Upper lobe of right lung (tissue), 1 donor: ENCODE data around the gene MOV10L1. TPM values are rescaled to one million over a fixed set of nuclear protein-coding genes. Genes with fewer than 3 reads are reported as not detected.
"Not testable (repeated sequence)": the region's sequence is repeated elsewhere in the genome, so short reads cannot be mapped to it uniquely, and the experiment has no call there.

Experiments
- ATAC-seq: fragments of 200-7000 bp; cut with Tn5 transposase; one replicate; pipeline ENCODE4 v1.9.1; 2020; ENCODE audit warnings: mild to moderate bottlenecking, moderate library complexity
- DNase-seq: peaks from one replicate; pipeline ENCODE4 v3.0.0-alpha.2; 2020
- H3K27ac ChIP-seq: fragments of 200-600 bp; one replicate; pipeline ENCODE4 v1.8.0; 2022
- H3K27me3 ChIP-seq: fragments of 200-600 bp; one replicate; pipeline ENCODE4 v1.8.0; 2022; ENCODE audit warnings: mild to moderate bottlenecking
- H3K36me3 ChIP-seq: fragments of 200-600 bp; one replicate; pipeline ENCODE4 v1.8.0; 2022
- H3K4me1 ChIP-seq: fragments of 200-600 bp; one replicate; pipeline ENCODE4 v1.8.0; 2022
- H3K4me3 ChIP-seq: fragments of 200-600 bp; one replicate; pipeline ENCODE4 v1.8.0; 2022; ENCODE audit warnings: mild to moderate bottlenecking
- H3K9me3 ChIP-seq: fragments of 200-600 bp; one replicate; pipeline ENCODE4 v1.8.0; 2022
- intact Hi-C: fragments of 100-400 bp; cut with DNase I; formaldehyde crosslinking; loops from one replicate; pipeline ENCODE4 v1.11.0; 2022
- total RNA-seq: library from RNA; stranded (reverse); fragmentation: NEBNext Ultra II Directional; extraction: Animal tissue kit (Norgen Biotek cat#: 25700); gene quantifications from one replicate; pipeline ENCODE4 v1.2.1, GENCODE V29; 2021
- TF ChIP-seq, protein P1 (sequence below): fragments of 200-600 bp; IDR thresholded peaks from one replicate; pipeline ENCODE4 v1.8.0; 2022; ENCODE audit warnings: antibody characterized with exemption
- donor health status: DM: no; HTN: yes; CAD: no; lungs with severe emphysema.

The MOV10L1 gene
- total RNA-seq, 1 donor from 2014 or later, result 1.2 TPM

DNA sequence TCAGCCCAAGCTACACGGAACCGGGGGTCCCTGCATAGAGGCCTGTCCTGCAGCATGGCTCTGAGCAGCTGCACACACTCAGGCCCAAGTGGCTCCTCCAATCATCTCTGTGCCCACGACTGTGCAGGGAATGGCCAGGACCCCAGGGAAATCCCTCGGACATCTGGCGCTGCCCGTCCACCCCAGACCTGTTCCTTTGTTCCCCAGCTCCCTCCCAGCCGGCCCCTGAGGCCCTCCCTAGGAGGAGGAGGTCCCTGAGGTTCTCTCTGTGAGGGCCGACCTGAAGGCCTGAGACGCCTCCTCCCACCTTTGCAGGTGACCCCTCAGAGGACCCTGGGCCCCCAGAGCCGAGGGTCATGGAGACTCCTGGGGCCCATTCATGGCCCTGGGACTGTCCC is 5.7 kb upstream of the MOV10L1 start:
- Histone ChIP-seq H3K9me3 (no peaks in the 10 kb centered on the region), H3K27ac (no peak overlapping the region), H3K36me3 (no peaks in the 10 kb centered on the region), H3K4me1 (peaks cover 8% of the 10 kb centered on the region), H3K27me3 (peaks cover 8% of the 10 kb centered on the region), H3K4me3 (no peak overlapping the region)
- TF ChIP-seq, protein P1, sequence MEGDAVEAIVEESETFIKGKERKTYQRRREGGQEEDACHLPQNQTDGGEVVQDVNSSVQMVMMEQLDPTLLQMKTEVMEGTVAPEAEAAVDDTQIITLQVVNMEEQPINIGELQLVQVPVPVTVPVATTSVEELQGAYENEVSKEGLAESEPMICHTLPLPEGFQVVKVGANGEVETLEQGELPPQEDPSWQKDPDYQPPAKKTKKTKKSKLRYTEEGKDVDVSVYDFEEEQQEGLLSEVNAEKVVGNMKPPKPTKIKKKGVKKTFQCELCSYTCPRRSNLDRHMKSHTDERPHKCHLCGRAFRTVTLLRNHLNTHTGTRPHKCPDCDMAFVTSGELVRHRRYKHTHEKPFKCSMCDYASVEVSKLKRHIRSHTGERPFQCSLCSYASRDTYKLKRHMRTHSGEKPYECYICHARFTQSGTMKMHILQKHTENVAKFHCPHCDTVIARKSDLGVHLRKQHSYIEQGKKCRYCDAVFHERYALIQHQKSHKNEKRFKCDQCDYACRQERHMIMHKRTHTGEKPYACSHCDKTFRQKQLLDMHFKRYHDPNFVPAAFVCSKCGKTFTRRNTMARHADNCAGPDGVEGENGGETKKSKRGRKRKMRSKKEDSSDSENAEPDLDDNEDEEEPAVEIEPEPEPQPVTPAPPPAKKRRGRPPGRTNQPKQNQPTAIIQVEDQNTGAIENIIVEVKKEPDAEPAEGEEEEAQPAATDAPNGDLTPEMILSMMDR, result no peak
- DNase-seq (no peak), ATAC-seq (no peak)
- intact Hi-C loops, result no loop called here

GRCh38 chr22:50084614-50085021 is 5.2 kb upstream of the MOV10L1 start:
- no peak overlapping the region for H3K4me3 ChIP-seq
- intact Hi-C loops, result no loop called here
- peaks cover 8% of the 10 kb centered on the region for H3K27me3 ChIP-seq

DNA sequence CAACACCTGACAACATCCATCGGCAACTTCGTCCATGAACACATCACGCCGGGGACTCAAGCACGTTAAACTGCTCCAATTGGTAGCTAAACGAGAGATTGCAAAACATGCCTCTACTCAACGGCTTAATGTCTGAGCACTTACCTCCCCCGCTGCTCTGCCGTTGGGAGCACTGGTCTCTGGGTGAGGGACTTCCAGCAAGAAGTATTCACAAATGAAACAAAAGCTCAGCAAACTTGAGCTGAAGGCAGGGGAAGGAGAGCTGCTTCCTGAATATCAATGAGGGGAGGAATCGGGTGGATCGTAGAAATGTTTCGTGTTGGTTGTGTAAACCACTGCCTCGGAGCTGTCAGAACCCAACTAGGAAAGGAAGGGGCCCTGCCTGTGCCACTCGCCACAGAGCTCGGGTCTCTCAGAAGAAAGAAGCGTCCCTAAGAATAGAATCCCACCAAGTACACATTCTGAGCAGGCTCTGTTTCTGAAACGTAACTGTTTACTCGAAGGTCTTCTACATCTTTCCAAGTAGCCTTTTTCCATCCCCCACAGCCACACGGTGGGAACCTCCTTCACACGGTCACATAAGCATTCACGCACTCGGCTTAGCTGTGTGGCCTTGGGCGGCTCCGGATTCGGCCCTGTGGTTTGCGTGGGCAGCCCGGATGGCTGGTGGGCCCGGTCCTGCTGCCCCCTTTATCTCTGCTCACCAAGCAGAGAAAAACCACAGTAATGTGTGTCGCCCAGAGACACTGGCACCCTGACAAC is 4.4 kb upstream of the MOV10L1 start, which contains the start of gene MLC1:
Gene MLC1, minus strand, starts transcription at position 216 of the 762 bp plus-strand sequence. CDS start 524 bp downstream, outside the sequence.
- DNase-seq, result no peak
- peak; percentile 19 for ATAC-seq
- Histone ChIP-seq H3K27me3 (peaks cover 8% of the 10 kb centered on the region), H3K9me3 (no peaks in the 10 kb centered on the region), H3K4me3 (peak within 1 kb of the TSS; percentile 14), H3K36me3 (no peaks in the 10 kb centered on the region), H3K27ac (peak within 1 kb of the TSS; percentile 3), H3K4me1 (peaks cover 8% of the 10 kb centered on the region)
- intact Hi-C loops, result no loop called here
- TF ChIP-seq, protein P1, result no peak

More at GRCh38 chr22:50084614-50085021, 5.2 kb upstream of the MOV10L1 start:
- DNase-seq, result no peak
- Histone ChIP-seq H3K9me3 (no peaks in the 10 kb centered on the region), H3K27ac (no peak overlapping the region), H3K36me3 (no peaks in the 10 kb centered on the region), H3K4me1 (peaks cover 8% of the 10 kb centered on the region)
- ATAC-seq, result no peak
- TF ChIP-seq, protein P1, result no peak

DNA sequence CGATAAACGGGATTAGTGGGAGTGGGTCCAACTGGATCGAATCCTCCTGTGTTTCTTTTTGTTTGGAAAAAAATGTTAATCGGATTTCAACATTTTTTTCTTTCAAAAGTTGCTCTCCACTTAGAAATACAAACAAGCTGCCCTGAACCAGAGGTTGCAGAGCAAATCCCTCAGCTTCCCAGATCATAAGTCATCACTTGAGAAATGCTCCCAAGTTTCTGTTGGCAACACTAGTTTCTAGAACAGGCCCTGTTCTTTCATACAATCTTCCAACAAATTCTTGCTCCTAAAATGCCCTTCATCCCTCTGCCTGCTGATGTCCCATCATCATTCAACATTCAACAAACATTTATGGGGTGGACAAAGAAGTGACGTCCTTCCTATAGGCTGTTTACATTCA is 3.3 kb upstream of the MOV10L1 start:
- H3K4me3 ChIP-seq, result no peak overlapping the region
- H3K36me3 ChIP-seq, result no peaks in the 10 kb centered on the region
- peaks cover 8% of the 10 kb centered on the region for H3K27me3 ChIP-seq
- ATAC-seq, result no peak
- intact Hi-C loops, result no loop called here
- no peak overlapping the region for H3K27ac ChIP-seq
- peaks cover 8% of the 10 kb centered on the region for H3K4me1 ChIP-seq
- DNase-seq, result no peak
- no peaks in the 10 kb centered on the region for H3K9me3 ChIP-seq
- TF ChIP-seq, protein P1, result no peak

DNA sequence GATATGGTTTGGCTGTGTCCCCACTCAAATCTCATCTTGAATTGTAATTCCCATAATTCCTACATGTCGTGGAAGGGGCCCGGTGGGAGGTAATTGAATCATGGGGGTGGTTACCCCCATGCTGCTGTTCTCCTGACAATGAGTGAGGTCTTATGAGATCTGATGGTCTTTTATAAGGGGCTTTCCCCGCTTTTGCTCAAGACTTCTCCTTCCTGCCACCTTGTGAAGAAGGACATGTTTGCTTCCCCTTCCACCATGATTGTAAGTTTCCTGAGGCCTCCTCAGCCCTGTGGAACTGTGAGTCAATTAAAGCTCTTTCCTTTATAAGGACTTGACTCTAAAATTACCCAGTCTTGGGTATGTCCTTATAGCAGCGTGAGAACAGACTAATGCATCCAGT is 2.8 kb upstream of the MOV10L1 start:
- ATAC-seq, H3K9me3 ChIP-seq, DNase-seq, H3K4me3 ChIP-seq, intact Hi-C loops, H3K4me1 ChIP-seq, H3K36me3 ChIP-seq, H3K27ac ChIP-seq, H3K27me3 ChIP-seq: not testable (repeated sequence)

GRCh38 chr22:50087646-50088045 is 2.2 kb upstream of the MOV10L1 start:
- Histone ChIP-seq H3K4me1 (peaks cover 8% of the 10 kb centered on the region), H3K9me3 (no peaks in the 10 kb centered on the region), H3K27ac (no peak overlapping the region), H3K36me3 (no peaks in the 10 kb centered on the region), H3K4me3 (no peak overlapping the region), H3K27me3 (peaks cover 8% of the 10 kb centered on the region)
- TF ChIP-seq, protein P1, result no peak
- no peak for DNase-seq
- ATAC-seq, result no peak
- intact Hi-C loops, result no loop called here
